AG04449 (cell line): ENCODE data around the gene LRRC23.

Experiments
- CTCF ChIA-PET: fragments of 350-600 bp; formaldehyde crosslinking; extraction: SDS; loops from one replicate; lab custom pipeline; 2021; ENCODE audit warnings: antibody characterized with exemption; lab: Yijun Ruan, JAX
- POLR2A ChIA-PET: fragments of 400-600, 350-600 bp; formaldehyde crosslinking; extraction: SDS; loops from one replicate; lab custom pipeline; 2020; ENCODE audit warnings: antibody characterized with exemption, inconsistent platforms; lab: Yijun Ruan, JAX
- DNase-seq: peaks from one replicate; pipeline ENCODE4 v3.0.0-alpha.2; 2010; ENCODE audit warnings: low read depth, low spot score
- H3K4me3 ChIP-seq: 2 replicates; pipeline ENCODE4 v1.5.1; 2011; ENCODE audit warnings: low read depth, mild to moderate bottlenecking, control low read depth, low read length
- TF ChIP-seq, protein P1 (sequence below): IDR thresholded peaks from one replicate; pipeline ENCODE4 v1.5.1; 2011; ENCODE audit warnings: mild to moderate bottlenecking, moderate library complexity, low read length, control low read depth, inconsistent platforms; ENCODE audit not compliant: insufficient read depth; ENCODE audit errors: missing control alignments

The LRRC23 gene

DNA sequence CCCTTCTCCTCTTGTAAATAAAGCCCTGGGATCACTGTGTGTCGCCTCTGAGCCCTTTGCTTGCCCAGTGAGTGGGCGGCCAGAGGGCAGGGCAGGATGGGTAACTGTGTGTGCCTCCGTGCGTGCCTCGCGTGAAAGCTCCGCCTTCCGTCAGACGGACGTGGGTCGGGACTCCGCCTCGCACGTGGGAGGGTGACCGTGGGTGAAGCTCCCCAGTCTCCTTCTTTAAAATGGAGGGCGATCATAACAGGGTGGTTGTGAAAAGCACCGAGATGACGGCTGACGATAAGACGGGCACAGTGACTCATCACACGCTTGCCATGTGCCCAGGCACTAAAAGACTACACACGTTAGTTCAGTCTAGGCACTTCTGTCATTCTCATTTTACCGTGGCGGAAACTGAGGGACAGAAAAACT lies 56.7 kb downstream of the LRRC23 start:
- POLR2A ChIA-PET, result no interaction called here
- DNase-seq, result no peak
- no peak overlapping the region for H3K4me3 ChIP-seq
- TF ChIP-seq, protein P1, sequence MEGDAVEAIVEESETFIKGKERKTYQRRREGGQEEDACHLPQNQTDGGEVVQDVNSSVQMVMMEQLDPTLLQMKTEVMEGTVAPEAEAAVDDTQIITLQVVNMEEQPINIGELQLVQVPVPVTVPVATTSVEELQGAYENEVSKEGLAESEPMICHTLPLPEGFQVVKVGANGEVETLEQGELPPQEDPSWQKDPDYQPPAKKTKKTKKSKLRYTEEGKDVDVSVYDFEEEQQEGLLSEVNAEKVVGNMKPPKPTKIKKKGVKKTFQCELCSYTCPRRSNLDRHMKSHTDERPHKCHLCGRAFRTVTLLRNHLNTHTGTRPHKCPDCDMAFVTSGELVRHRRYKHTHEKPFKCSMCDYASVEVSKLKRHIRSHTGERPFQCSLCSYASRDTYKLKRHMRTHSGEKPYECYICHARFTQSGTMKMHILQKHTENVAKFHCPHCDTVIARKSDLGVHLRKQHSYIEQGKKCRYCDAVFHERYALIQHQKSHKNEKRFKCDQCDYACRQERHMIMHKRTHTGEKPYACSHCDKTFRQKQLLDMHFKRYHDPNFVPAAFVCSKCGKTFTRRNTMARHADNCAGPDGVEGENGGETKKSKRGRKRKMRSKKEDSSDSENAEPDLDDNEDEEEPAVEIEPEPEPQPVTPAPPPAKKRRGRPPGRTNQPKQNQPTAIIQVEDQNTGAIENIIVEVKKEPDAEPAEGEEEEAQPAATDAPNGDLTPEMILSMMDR, result no peak
- CTCF ChIA-PET, result interaction anchor here (1.0 to 13.5 kb wide), 8 partner anchors 14 to 148 kb away, joined by 3 to 226 read pairs (median 20); partner anchors contain the start of genes ATN1, C12orf57, PTPN6 and RNU7-1

DNA sequence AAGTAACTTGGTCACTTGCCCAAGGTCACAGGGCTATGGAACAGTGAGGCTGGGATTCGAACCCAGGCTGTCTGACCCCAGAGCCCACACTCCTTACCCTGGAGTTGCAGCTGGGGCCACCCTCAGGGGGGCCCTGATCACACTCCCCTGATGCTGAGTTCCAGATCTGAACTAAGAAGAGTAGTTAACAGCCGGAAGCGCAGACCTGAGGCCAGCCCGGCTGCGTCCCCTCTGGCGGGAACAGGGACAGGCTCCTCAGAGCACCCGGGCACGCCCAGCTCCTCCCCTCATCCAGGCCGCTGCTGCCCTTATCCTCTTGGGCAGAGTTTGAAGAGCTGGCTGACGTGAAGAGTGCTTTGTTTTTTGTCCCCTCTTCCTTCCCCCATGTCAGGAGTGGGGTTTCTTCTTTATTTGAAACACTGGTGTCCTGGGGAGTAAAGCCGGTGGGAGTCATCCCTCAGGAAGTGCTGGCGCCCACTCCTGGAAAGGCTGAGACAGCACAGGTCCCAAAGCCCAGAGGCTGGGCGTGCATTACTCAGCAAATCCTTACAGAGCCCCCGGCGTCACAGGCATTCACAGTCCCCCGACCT lies 57.2 kb downstream of the LRRC23 start:
- DNase-seq, result no peak
- peak overlapping the region; percentile 10 for H3K4me3 ChIP-seq
- CTCF ChIA-PET, result interaction anchor here (1.0 to 13.5 kb wide), 10 partner anchors 14 to 150 kb away, joined by 3 to 226 read pairs (median 18); partner anchors contain the start of genes ATN1, C12orf57, PTPN6 and RNU7-1
- POLR2A ChIA-PET, result no interaction called here
- TF ChIP-seq, protein P1, result peak; percentile 72

DNA sequence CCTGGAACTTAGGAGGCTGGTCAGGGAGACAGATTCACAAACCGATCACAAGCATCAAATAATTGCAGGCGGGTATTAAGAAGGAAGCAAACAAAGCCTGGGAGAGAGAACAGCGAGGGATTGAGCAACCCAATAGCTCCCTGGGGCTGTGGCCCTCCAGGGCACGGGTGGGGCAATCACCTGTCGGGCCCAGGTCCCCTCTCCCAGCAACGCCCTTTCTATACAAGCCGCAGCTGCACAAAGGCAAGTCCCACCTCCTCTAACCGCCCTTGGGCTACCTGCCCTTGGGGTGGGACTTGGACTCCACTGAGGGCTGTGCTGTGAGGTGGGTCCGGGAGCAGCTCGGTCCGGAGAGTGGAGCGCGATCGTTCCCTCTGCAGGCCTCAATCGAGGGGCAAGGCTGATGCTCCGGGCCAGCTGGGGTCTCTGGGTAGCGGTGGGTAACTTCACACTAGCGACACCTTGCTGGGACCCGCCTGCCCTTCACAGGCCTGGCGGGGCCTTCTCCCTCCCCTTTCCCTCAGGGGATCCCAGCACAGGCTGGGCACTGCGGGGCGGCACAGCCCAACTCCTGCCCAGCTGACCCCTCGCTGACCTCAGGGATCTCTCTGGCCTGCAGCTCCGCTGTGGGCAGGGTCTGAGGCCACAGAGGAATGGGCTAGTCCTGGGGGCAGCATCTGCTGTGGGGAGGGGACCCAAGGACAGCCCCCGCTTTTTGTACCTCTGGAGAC lies 57.8 kb downstream of the LRRC23 start:
- ChIA-PET CTCF (interaction anchor here (1.0 to 13.5 kb wide), 12 partner anchors 8 to 150 kb away, joined by 3 to 226 read pairs (median 11); partner anchors contain the start of genes ATN1, C12orf57, PTPN6 and RNU7-1), POLR2A (no interaction called here)
- no peak overlapping the region for H3K4me3 ChIP-seq
- TF ChIP-seq, protein P1, result no peak
- DNase-seq, result no peak

DNA sequence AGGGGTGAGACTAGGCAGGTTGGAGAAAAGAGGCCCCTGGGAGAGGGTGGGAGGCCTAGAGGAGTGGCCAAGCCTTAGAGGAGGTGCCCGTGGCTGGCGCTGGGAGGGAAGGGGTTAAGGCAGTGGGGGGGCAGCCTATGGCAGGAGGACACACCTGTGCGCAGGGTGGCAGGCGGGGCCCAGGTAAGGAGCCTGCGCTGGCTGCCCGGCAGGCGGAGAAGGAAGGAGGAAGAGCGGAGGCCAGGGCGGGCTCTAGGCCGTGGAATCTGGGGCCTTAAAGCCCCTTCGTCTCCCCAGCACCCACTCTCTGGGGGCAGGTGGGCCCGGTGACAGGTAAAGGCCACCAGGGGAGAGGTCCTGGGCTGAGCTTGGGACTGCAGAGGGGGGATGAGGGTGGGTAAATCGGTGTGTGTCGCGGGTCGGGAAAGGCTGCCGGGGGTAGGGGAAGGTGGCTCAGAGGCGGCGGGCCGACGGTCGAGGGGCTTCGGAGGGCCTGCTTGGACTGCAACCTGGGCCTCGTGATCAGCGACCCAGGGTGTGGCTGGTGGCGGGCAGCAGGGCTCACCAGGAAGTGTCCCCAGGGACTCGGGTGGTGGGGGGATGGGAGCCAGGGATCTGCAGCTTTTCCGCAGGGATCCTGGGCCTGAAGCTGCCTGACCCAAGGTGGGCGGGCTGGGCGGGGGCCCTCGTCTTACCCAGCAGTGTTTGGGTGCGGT lies 58.6 kb downstream of the LRRC23 start:
- no peak overlapping the region for H3K4me3 ChIP-seq
- TF ChIP-seq, protein P1, result no peak
- ChIA-PET CTCF (interaction anchor here (0.6 to 13.5 kb wide), 17 partner anchors 8 to 182 kb away, joined by 3 to 226 read pairs (median 8); partner anchors contain the start of genes ATN1, C12orf57, C1RL and PTPN6), POLR2A (interaction anchor here (1.1 kb wide), 1 partner anchor 19 kb away, joined by 6 read pairs; the partner anchor contains the start of genes C12orf57 and RNU7-1)
- no peak for DNase-seq
